NCI-H510A (cell line): ENCODE data around the gene FBXL4.
A peak's percentile ranks its signal among the peaks of the same experiment; 100 is the strongest.

Experiments used
- DNase-seq: peaks from one replicate; lab custom pipeline; 2025; lab: John Stamatoyannopoulos, UW

FBXL4 gene

DNA sequence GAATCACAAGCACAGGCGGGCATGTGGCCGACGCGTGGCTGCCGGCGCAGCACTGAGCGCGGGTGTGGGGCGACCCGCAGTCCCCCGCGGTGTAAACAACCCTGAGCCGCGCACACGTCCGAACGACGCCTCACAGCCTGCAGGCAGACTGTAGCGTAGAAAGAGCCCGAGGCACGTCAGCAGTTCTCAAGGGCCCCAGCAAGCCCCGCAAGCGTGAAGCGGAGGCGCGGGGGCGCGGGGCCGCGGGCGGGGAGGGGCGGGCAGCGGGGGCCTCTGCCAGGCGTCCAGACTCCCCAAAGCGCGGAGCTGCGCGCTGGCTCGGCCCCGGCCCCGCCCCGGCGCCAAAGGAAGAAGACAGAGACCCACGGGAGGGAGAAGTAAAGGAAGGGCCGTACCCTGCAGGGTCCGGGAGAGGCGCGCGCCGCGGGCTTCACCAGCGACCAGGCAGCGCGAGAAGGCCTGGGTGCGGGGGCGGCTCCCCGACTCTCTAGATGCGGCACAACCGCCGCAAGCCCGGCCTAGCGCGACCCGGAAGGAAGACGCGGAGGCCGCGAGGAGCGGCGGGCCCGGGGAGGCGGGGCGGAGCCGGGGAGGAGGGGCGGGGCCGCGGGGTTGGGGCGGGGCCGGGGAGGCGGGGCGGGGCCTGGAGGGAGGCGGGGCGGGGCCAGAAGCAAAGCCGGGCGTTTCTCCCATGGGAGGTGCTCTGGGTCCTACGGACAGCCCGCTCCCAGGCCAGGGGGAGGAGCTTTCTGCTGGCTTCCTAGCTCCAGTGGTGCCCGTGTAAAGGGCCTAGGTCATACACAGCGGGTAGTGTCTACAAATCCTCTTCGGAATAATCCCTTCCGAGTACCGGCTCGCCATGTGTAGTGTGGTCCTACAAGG is at the start of gene FBXL4:
TSS of gene FBXL4 (minus strand) at position 536 of the 882 bp plus-strand sequence. CDS start 20,958 bp downstream, outside the sequence.
- peak; percentile 76 for DNase-seq

DNA sequence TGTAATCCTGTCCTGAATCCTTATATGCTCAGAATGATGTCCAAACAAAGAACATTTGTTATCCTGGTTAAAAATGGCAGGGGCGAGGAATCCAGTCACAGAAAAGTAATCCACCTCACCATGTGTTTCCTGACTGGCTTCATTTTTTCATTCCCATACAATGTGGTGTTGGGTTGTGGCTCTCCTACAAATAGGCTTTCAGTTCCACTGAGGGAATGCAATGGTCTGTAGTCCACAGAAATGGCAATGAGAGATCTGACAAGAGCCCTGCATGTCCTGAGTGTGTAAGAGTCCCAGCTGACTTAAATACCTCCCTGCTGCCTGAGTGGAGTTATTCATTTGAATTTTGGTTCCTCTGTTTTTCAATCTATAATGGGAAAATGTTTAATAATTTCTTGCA is 47.4 kb upstream of the FBXL4 start:
- no peak for DNase-seq

DNA sequence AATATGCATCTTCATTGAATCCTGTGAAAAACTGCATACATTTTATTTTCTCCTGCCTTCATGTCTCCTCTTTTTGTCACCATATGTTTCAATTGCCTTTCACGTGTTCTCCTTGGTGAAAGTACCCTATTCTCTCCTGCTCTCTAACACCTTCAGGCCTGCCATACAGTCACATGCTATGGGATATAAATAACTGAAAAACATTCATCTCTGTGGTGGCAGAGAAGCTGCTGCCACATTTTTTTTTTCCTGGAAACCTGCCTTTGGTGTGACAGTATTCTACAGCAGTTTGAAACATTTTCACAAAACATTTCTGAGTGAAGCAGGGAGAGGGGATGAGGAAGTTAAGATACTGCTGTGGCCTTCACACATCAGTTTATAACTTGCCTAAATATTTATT is 44.8 kb upstream of the FBXL4 start:
- no peak for DNase-seq

DNA sequence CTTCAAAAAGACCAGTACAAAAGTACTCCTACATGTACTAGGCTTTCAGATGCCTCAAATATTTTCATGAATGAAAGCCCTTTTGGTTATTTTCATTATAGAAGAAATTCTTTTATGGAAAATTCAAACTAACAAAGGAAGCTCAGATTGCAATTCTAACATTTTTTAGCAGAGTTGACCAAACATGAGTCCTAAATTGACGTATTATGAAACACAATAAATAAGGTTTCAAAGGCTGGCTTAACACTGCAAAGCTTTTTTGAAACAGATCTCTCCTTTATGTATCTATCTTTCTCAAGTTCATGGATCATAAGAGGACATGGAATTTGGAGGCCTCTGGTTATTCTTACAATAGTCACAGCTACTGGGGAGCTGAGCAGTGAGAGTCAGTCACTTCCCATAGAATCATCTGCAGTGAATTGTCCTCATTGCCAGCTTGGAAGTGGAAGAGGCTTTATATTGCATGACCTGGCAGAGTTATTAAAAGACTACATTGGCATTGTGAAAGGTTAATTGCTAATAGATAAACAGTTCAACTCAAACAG is 38.4 kb upstream of the FBXL4 start:
- no peak for DNase-seq

DNA sequence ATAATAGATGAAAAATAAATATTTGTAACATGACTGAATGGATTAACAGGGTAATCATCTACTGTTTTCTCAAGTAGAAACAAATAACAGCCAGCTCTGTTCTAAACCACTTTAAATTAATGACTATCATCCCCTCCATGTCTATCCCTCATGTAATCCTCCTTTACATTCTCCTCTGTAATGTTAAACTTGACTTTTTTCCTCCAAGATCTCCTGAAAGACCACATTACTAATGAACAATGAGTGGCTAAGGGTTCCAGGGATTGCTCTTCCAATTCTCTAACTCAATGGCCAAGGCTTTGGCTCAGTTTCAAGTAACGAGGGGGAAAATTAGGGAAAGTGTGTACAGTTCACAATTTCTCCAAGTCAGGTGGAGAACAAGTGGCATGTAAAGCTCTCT is 37.6 kb upstream of the FBXL4 start:
- DNase-seq: no peak

DNA sequence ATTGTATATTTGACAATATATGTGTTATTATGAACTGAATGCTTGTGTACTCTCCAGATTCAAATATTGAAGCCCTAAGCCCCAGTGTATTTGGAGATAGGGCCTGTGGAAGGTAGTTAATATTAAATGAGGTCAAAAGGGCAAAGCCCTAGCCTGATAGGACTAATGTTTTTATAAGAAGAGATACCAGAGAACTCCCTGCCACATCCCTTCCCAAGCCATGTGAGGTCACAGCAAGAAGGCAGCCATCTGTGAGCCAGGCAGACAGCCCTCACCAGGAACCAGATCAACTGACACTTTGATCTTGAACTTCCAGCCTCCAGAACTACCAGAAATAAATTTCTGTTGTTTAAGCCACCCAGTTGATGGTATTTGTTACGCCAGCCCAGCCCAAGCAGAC is 36.4 kb upstream of the FBXL4 start:
- no peak for DNase-seq

DNA sequence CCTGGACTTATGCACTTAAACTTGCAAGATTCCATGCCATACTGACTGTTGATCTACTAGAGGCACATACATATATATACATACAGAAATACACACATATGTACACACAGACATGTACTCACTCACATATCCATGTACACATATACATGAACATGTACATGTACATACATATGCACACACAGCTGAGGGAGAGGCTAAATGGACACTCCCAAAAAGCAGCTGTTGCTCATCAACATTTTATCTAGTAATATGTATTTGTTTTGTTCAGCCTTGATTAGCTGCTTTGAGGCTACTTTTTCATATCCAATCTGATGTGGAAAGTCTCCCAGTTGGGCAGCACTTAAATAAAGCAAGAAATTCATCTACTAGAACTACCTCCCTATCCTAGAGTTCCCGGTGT is 33.7 kb upstream of the FBXL4 start:
- DNase-seq: no peak

DNA sequence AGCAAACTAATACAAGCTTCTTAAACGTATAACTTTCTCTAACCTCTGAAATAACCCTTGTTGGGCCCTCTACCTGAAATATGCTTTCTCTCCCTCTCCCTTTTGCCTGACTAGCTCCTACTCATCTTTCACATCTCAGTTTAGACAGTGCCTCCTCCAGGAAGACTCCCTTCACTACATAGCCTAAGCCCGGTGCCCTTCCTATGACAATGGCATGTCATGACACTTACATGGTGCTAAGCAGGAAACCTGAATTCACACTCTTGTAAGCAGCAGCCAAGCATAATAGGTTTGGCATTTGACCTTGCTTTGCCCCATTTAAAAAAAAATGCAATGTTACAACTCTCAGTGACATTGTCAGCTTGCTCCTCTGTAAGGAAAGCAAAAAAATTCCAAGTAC is 33.1 kb upstream of the FBXL4 start:
- DNase-seq: no peak

DNA sequence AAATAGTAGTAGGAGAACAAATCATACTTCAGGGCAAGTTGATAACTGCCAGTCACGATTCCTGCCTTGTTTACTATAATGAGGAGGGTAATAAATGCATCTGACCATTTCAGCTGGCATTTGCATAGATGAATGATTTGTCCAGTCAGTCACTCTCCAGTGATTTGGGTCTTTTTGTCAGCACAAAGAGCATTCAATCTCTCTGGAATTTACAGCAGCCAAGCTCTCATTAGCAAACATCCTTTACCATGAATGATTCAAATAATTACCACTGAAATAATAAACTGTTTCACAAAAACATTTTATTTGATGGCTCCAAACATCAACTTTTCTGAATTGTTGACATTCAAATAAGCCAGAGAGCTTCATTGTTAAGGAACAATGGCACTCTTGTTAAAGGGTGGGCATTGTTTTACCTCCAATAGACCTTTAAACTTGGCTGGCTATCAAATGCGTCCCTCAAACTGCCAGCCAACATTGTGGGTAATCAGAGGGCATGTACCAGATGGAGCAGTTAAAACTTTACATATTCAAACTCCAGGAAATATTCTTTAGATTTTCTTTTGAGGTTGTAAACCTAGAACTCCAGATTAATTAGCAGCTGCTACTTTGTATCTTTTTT is 30.0 kb upstream of the FBXL4 start:
- DNase-seq: no peak

DNA sequence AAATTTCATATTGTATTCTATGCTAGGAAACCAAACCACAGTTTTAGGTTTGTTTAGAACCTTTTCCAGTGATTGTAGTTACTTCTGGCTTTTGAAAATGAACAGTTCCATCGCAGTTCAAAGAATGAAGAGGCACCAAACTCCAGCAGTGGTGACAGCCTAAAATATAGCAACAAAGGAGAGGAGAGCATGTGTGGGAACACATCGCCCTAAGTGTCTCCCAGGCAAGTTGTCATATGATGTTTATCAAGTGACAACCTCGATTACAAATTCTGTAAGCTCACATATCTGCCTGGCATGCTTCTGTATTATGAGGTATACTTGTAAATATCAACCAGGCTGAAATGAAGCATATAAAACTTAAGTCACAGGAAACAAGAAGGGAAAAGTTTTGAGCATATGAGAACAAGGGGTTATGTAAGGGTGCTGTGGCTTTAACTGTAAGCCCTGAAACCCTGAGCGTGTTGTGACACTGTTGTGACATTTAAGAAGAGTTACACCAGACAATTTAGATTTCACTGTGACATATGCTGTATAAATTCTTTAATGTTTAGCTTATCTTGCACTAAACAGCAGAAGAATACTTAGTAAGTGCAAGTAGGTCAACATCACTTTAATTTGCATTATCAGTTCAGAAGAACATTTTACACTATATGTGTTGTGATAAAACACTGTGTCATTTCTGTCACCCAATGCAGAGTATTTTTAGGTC is 29.1 kb upstream of the FBXL4 start:
- DNase-seq: no peak

DNA sequence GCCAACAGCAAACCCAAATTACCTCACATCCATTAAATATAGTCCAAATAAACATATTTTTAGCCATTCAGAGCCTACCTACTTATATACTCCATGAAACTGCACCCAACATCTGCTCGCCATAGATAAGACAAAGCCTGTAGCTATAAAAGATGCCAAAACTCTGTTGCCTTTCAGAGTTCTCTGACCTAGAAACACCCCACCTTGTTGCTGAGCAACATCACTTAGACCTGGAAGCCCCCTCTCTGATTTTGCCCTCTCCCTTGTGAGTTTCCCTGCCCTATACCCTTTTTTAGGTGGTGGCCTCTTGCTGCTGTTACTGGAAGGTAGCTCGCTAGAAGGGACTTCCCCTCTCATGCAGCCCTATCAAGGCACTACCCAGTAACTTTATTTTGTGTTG is 27.7 kb upstream of the FBXL4 start:
- DNase-seq: no peak

DNA sequence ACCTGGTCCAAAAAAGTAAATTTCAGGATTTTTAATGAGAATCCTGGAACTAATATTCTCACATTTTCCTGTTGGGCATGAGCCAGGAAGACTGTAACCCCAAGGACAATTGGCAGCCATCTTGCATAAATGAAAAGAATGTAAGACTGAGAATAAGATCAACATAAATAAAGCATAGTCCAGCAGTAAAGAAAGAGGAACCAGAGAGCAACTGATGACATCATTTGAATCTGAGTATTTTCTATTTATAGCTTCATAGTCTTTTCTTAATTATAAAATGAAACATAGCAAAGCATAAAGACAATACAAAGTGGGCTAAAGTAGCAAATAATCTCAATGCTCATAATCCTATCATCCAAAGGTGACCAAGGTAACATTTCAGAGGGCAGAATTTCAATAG is 26.6 kb upstream of the FBXL4 start:
- no peak for DNase-seq

DNA sequence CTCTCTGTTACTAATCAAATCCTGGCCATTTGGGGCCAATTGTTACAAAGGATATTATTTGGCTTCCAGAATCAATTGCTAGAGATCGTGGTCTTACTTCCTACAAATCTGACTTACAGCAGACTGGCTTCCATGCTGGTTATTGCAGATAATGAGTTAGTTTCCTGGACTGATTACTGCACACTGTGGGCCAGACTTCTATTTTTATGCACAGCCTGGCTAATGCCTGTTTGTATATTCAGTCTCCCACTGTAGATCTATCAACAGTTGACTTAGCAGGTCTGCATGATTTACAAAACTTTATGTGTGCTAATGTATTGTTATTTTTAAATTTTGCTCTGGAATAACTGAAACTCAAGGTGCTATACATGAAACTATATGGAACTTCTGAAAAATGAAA is 25.8 kb upstream of the FBXL4 start:
- no peak for DNase-seq

DNA sequence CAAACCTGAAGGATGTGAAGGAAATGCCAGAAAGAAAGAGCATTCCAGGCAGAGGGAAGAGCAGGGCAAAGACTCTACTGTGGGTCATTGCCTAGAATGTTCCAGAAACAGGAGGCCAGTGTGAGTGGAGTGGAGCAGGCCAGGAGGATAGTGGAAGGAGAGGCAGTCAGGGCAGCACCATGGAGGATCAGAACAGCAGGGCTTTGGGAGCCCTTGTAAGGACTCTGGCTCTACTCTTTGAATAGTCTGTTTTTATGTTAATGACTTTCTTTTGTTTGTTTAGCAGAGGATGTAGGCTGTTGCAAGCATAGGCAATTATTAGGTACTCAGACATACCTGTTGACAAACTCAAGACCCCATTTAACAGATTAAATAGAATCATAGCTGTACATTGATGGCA is 23.6 kb upstream of the FBXL4 start:
- DNase-seq: no peak

DNA sequence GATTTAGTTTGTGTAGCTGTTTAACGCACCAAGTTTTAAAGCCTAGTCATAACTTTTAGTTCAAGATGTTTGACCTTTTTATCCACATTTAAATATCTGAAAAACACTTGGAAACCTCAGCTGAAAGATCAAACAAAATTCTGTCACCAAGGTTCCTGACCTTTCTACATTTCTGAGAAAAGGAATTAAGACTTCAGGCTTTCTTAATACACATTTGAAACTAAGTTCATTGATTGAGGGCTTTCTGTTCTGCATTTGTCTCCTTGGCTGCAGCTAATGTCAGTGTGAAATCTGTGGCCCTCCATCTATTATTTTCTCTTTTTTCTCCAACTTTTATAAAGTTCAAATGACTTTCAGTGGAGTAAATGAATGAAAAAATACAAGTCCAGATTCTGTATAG is 22.7 kb upstream of the FBXL4 start:
- no peak for DNase-seq

DNA sequence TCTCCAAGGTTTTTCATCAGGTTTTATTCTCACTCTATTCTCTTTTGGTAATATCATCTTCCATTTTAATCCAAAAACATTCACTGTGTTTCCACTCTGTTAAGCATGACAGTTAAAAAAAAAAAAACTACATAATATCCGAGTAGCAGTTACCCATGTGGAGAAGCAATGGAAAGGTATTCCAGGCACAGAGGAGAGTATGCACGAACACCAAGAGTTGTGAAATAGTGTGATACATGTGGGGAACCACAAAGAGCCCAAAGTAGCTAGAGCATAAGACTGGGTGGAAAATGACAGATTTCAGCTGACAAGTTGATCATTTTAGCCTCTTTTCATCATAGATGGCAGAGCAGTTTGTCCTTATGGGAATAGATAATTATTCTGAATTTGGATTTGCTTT is 19.9 kb upstream of the FBXL4 start:
- no peak for DNase-seq

DNA sequence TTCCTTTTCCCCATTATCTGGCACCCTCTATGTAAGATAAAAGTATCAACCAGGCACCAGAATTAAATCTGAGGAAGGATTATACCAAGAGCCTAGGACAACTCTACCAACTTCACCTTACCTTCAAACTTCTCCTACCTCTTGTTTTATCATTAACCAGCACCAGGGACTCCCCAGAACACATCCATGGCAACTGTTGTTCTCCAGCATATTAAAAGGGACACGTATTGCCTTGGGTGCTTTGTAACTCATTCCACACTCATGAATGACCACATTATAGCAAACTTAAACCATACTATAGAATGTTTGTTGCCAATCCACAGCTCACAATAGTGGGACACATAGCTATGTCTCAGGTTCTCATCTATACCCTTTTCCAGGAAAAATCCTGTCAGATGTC is 11.9 kb upstream of the FBXL4 start:
- no peak for DNase-seq

DNA sequence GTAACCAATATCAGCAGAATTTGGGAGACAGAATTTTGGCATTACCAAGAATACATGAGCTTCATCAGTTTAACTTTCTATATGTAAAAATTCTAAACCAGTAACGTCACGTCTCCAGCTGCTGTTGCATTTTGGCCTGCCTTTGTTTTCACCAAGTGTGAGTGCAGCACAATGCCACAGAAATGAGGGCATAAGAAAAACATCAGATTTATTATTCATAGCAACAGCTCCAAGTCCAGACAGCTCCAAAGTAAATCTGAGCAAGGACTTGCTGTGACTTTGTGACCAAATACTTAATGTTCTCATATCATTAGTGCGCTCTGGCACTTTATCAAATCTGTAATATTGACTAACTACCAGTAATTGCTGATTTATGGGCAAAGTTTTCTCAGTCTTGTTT is 11.0 kb upstream of the FBXL4 start:
- DNase-seq: no peak

DNA sequence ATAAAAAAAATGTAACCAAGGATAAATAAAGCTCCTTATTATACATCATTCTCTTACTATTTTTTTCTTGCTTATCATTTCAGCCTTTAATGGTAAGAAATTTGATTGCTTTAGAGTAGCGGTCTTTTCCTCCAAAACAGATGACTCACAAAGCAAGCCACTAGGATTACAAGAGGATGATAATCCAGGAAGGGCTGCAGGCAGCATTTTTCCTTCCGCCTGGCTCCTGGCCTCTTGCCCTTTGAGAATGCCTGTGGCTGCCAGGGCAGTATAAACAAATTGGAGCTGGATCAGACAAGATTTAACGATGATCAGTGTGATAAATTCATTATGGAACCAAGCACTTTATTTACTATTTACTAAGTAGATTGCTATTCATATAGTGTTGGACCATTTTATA is 9.7 kb upstream of the FBXL4 start:
- DNase-seq: no peak

DNA sequence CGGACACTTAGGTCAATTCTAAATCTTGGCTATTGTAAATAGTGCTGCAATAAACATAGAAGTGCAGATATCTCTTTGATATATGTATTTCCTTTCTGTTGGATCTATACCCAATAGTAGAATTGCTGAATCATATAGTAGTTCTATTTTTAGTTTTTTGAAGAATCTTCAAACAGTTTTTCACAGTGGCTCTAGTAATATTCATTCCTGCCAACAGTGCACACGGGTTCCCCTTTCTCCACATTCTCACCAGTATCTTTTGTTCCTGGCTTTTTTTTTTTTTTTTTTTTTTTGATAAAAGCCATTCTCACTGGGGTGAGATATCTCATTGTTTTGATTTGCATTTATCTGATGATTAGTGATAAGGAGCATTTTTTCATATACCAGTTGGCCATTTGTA is 1.8 kb upstream of the FBXL4 start:
- no peak for DNase-seq

DNA sequence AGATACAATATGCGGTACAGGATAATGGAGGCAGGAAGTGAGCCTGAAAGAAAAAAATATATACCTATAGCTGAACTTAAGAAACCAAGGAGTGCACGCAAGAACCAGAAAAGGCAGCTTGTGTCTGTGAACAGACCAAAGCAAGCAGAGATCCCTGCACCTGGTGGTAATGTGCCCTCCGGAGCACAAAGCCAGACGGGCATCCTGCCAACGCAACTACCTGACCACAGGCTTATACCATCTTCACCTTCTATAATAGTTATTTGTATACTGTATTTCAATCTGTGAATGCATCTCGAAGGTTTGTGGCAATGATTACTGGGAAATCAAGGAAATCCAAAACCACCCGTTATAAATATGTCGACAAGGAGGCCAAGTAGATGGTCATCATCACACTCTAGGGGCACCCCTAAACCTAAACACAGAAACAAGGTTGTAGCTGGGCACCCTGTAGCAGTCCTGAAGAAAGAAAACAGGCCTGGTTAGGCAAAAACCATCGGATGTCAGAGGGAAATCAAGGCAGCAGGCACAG is 801 bp downstream of the FBXL4 start:
- peak; percentile 15 for DNase-seq

DNA sequence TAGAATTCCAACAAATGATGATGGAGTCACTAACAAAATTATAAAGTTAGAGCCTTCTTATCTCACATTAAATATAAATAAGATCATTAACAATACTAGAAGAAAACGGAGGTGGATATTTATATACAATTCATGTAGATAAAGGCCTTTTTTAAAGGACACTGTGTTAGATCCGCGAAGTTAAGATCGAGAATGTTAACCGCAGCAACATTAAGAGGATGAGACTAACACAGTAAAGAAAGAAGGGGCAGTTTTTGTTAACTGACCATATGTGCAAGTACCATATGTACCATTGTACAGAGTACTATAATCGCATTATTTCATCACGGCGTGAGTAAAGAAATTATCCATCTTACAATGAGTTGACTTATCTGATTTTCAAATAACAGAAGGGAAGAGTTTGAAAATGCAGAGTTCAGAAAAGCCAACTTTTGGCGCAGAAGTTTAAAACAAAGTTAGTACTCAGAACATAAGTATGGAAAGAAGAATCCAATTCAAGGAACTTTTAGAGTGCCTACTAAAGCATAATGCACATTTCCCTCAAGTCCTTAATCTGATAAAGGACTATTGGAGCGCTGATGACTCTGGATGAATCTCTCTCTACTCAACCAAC is 1.4 kb downstream of the FBXL4 start:
- DNase-seq: no peak
